ENCODE results near the gene ACADVL. TPM values are rescaled to one million over a fixed set of nuclear protein-coding genes. Genes with fewer than 3 reads are reported as not detected.

Gene ACADVL
- total and polyA plus RNA-seq, 4 donors: 185 to 1,301 (median 1,109) TPM

DNA sequence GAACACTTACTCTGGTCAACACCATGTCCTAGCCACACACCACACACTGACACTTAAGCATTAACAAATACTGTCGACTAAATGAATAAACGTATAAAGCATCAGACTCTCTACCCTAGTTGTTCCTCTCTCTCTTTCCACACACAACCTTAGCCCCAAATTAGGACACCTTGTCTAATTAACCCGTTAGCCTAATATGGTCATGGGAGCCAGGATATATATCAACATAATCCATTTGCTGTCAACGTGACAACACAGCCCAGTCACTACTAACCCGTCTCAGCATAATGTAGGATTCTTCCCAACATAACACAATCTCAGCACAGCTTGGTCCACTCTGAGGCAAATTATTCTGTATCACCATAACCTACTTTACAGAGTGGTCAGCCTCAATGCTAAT is 12.4 kb downstream of the ACADVL start:
- 91% methylated on average over 5 of the region's 5 CpGs for WGBS
- no peak for DNase-seq (ENCODE audit: low spot score)
- Histone ChIP-seq H3K27me3 (ENCODE audit: control insufficient read depth in 4 of 4, insufficient read depth in 4 of 4, low read length in 3 of 4) (no peaks in the 10 kb centered on the region), H3K36me3 (ENCODE audit: control insufficient read depth in 4 of 4, insufficient read depth in 3 of 4, low read depth in 1 of 4, low read length in 3 of 4) (peaks cover 17 to 45% (median 21%) of the 10 kb centered on the region in 4 donors), H3K4me1 (ENCODE audit: control insufficient read depth in 4 of 4, insufficient read depth in 4 of 4, low read length in 3 of 4) (peaks cover 6 to 44% (median 30%) of the 10 kb centered on the region in 4 donors), H3K4me3 (ENCODE audit: low read depth in 1 of 3, low read length in 3 of 3) (no peak overlapping the region), H3K9me3 (ENCODE audit: control insufficient read depth in 4 of 4, low read length in 3 of 4) (no peaks in the 10 kb centered on the region), H3K9ac (ENCODE audit: low read depth in 1 of 2, low read length in 2 of 2) (no peak overlapping the region), H3K27ac (ENCODE audit: low read depth in 1 of 2, low read length in 2 of 2) (no peak overlapping the region)
- TF ChIP-seq SP1 (IDR thresholded peaks at IDR 0.05) (no peak), TAF1 (conservative IDR thresholded peaks at IDR 0.05) (no peak), JUND (IDR thresholded peaks at IDR 0.05) (no peak), EGR1 (IDR thresholded peaks at IDR 0.05; ENCODE audit: low read depth in 2 of 2) (no peak), FOXA2 (IDR thresholded peaks at IDR 0.05) (no peak), FOXA1 (IDR thresholded peaks at IDR 0.05) (no peak), HNF4A (conservative IDR thresholded peaks at IDR 0.05) (no peak)
- TF ChIP-seq, protein P1, sequence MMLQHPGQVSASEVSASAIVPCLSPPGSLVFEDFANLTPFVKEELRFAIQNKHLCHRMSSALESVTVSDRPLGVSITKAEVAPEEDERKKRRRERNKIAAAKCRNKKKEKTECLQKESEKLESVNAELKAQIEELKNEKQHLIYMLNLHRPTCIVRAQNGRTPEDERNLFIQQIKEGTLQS (IDR thresholded peaks at IDR 0.05): no peak
- TF ChIP-seq, protein P2, sequence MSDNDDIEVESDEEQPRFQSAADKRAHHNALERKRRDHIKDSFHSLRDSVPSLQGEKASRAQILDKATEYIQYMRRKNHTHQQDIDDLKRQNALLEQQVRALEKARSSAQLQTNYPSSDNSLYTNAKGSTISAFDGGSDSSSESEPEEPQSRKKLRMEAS (IDR thresholded peaks at IDR 0.05): no peak

DNA sequence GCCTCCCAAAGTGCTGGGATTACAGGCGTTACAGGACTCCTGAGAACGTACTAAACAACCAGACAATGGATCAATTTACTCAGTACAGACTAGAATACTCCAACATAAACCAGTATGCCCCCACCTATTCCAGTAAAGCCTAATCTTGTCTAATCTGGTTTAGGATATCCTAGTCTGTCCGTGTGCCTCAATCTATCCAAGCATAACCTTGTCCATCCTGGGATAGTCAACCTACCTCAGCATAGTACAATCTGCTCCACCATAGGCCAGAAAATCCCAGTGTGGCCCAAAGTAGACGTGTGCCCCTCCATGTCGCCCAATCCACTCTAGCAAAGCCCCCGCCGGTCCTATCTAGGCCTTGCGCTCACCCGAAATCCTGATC is 14.0 kb downstream of the ACADVL start:
- no peak for DNase-seq (ENCODE audit: low spot score)
- peak overlapping the region; percentile 89 to 90 for H3K27ac ChIP-seq (ENCODE audit: low read depth in 1 of 2, low read length in 2 of 2)
- H3K36me3 ChIP-seq (ENCODE audit: control insufficient read depth in 4 of 4, insufficient read depth in 3 of 4, low read depth in 1 of 4, low read length in 3 of 4): peaks cover 14 to 31% (median 17%) of the 10 kb centered on the region in 4 donors
- TF ChIP-seq, protein P3, sequence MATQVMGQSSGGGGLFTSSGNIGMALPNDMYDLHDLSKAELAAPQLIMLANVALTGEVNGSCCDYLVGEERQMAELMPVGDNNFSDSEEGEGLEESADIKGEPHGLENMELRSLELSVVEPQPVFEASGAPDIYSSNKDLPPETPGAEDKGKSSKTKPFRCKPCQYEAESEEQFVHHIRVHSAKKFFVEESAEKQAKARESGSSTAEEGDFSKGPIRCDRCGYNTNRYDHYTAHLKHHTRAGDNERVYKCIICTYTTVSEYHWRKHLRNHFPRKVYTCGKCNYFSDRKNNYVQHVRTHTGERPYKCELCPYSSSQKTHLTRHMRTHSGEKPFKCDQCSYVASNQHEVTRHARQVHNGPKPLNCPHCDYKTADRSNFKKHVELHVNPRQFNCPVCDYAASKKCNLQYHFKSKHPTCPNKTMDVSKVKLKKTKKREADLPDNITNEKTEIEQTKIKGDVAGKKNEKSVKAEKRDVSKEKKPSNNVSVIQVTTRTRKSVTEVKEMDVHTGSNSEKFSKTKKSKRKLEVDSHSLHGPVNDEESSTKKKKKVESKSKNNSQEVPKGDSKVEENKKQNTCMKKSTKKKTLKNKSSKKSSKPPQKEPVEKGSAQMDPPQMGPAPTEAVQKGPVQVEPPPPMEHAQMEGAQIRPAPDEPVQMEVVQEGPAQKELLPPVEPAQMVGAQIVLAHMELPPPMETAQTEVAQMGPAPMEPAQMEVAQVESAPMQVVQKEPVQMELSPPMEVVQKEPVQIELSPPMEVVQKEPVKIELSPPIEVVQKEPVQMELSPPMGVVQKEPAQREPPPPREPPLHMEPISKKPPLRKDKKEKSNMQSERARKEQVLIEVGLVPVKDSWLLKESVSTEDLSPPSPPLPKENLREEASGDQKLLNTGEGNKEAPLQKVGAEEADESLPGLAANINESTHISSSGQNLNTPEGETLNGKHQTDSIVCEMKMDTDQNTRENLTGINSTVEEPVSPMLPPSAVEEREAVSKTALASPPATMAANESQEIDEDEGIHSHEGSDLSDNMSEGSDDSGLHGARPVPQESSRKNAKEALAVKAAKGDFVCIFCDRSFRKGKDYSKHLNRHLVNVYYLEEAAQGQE (IDR thresholded peaks at IDR 0.05): no peak
- TF ChIP-seq TAF1 (conservative IDR thresholded peaks at IDR 0.05): no peak
- TF ChIP-seq HNF4A (conservative IDR thresholded peaks at IDR 0.05): no peak
- TF ChIP-seq RXRA (IDR thresholded peaks at IDR 0.05): no peak
- no peak for TF ChIP-seq FOXA1 (IDR thresholded peaks at IDR 0.05)
- TF ChIP-seq, protein P1 (IDR thresholded peaks at IDR 0.05): no peak
- TF ChIP-seq RAD21 (IDR thresholded peaks at IDR 0.05): no peak
- TF ChIP-seq JUND (IDR thresholded peaks at IDR 0.05): no peak
- TF ChIP-seq FOXA2 (IDR thresholded peaks at IDR 0.05): no peak
- TF ChIP-seq, protein P2 (IDR thresholded peaks at IDR 0.05): no peak
- no peak for TF ChIP-seq YY1 (IDR thresholded peaks at IDR 0.05)
- TF ChIP-seq SP1 (IDR thresholded peaks at IDR 0.05): no peak
- no peak for TF ChIP-seq NR2F2 (IDR thresholded peaks at IDR 0.05)
- TF ChIP-seq, protein P4, sequence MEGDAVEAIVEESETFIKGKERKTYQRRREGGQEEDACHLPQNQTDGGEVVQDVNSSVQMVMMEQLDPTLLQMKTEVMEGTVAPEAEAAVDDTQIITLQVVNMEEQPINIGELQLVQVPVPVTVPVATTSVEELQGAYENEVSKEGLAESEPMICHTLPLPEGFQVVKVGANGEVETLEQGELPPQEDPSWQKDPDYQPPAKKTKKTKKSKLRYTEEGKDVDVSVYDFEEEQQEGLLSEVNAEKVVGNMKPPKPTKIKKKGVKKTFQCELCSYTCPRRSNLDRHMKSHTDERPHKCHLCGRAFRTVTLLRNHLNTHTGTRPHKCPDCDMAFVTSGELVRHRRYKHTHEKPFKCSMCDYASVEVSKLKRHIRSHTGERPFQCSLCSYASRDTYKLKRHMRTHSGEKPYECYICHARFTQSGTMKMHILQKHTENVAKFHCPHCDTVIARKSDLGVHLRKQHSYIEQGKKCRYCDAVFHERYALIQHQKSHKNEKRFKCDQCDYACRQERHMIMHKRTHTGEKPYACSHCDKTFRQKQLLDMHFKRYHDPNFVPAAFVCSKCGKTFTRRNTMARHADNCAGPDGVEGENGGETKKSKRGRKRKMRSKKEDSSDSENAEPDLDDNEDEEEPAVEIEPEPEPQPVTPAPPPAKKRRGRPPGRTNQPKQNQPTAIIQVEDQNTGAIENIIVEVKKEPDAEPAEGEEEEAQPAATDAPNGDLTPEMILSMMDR (IDR thresholded peaks at IDR 0.05; ENCODE audit: low read depth, low read length, missing input control): no peak
- TF ChIP-seq, protein P5, sequence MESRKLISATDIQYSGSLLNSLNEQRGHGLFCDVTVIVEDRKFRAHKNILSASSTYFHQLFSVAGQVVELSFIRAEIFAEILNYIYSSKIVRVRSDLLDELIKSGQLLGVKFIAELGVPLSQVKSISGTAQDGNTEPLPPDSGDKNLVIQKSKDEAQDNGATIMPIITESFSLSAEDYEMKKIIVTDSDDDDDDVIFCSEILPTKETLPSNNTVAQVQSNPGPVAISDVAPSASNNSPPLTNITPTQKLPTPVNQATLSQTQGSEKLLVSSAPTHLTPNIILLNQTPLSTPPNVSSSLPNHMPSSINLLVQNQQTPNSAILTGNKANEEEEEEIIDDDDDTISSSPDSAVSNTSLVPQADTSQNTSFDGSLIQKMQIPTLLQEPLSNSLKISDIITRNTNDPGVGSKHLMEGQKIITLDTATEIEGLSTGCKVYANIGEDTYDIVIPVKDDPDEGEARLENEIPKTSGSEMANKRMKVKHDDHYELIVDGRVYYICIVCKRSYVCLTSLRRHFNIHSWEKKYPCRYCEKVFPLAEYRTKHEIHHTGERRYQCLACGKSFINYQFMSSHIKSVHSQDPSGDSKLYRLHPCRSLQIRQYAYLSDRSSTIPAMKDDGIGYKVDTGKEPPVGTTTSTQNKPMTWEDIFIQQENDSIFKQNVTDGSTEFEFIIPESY (IDR thresholded peaks at IDR 0.05): no peak
- TF ChIP-seq HNF4G (IDR thresholded peaks at IDR 0.05): no peak
- no peak for TF ChIP-seq EGR1 (IDR thresholded peaks at IDR 0.05; ENCODE audit: low read depth in 2 of 2)
- no peak for TF ChIP-seq GABPA (IDR thresholded peaks at IDR 0.05 in 1 of 2, conservative IDR thresholded peaks at IDR 0.05 in 1 of 2)
- WGBS: 1% methylated on average over 9 of the region's 9 CpGs
- H3K9ac ChIP-seq (ENCODE audit: low read depth in 1 of 2, low read length in 2 of 2): peak overlapping the region; percentile 21 to 50
- no peaks in the 10 kb centered on the region for H3K27me3 ChIP-seq (ENCODE audit: control insufficient read depth in 4 of 4, insufficient read depth in 4 of 4, low read length in 3 of 4)
- peaks cover 4 to 49% (median 34%) of the 10 kb centered on the region in 4 donors for H3K4me1 ChIP-seq (ENCODE audit: control insufficient read depth in 4 of 4, insufficient read depth in 4 of 4, low read length in 3 of 4)
- H3K4me3 ChIP-seq (ENCODE audit: low read depth in 1 of 3, low read length in 3 of 3): peak overlapping the region; percentile 71 to 98 (median 87)
- no peaks in the 10 kb centered on the region for H3K9me3 ChIP-seq (ENCODE audit: control insufficient read depth in 4 of 4, low read length in 3 of 4)

Measured in liver (tissue), 9 donors.